ENCODE data around the gene KRTAP6-2.

Gene KRTAP6-2

GRCh38 chr21:30563630-30564029, 35.1 kb downstream of the KRTAP6-2 start:
- no peak for DNase-seq

GRCh38 chr21:30563072-30563471, 35.6 kb downstream of the KRTAP6-2 start:
- no peak for DNase-seq

GRCh38 chr21:30561957-30562356, 36.7 kb downstream of the KRTAP6-2 start:
- DNase-seq: no peak

GRCh38 chr21:30561264-30561895, 37.3 kb downstream of the KRTAP6-2 start, which contains the start of gene KRTAP19-7:
Gene KRTAP19-7 (minus strand): TSS chr21:30561314. CDS start chr21:30561289, 25 bp downstream.
- DNase-seq: no peak

GRCh38 chr21:30555095-30555494, 43.6 kb downstream of the KRTAP6-2 start:
- DNase-seq: no peak

- no peak for DNase-seq
Measured at GRCh38 chr21:30552782-30553181, 45.9 kb downstream of the KRTAP6-2 start.
